Kidney (tissue), 14 donors: ENCODE results near the gene NT5C2. TPM values are rescaled to one million over a fixed set of nuclear protein-coding genes. Genes with fewer than 3 reads are reported as not detected.

Source experiments
- DNase-seq, 5 donors: peaks; one replicate each; pipeline ENCODE4 v3.0.0-alpha.2; 2013 to 2020
- FAIRE-seq: peaks from 2 replicates; lab custom pipeline; 2012; peaks lifted over from hg19 to GRCh38; lab: Jason Lieb, UNC
- H3K27ac ChIP-seq, 2 donors: one replicate each; pipeline ENCODE4 v1.7.0; 2013; ENCODE audit warnings: low read depth in 2 of 2, low read length in 2 of 2, inconsistent platforms in 1 of 2
- H3K27me3 ChIP-seq: one replicate; pipeline ENCODE4 v1.7.1; 2013; ENCODE audit warnings: low read length, inconsistent platforms; ENCODE audit not compliant: control insufficient read depth, insufficient read depth
- H3K36me3 ChIP-seq, 3 donors: one replicate each; pipeline versions ENCODE4 v1.7.0 to v1.7.1; 2013; ENCODE audit warnings: low read length in 3 of 3, control low read depth in 1 of 3, inconsistent platforms in 1 of 3; ENCODE audit not compliant: insufficient read depth in 3 of 3, control insufficient read depth in 2 of 3
- H3K4me1 ChIP-seq, 3 donors: one replicate each; pipeline versions ENCODE4 v1.7.0 to v1.7.1; 2013; ENCODE audit warnings: low read length in 3 of 3, inconsistent platforms in 1 of 3, low read depth in 1 of 3; ENCODE audit not compliant: control insufficient read depth in 2 of 3, insufficient read depth in 2 of 3
- H3K4me3 ChIP-seq, 3 donors: one replicate each; pipeline versions ENCODE4 v1.7.0 to v1.8.1; 2013; ENCODE audit warnings: low read length in 3 of 3, control low read depth in 1 of 3, inconsistent platforms in 1 of 3
- H3K9ac ChIP-seq, 3 donors: one replicate each; pipeline versions ENCODE4 v1.7.0 to v1.7.1; 2013; ENCODE audit warnings: low read length in 3 of 3, control low read depth in 1 of 3, inconsistent platforms in 1 of 3
- H3K9me3 ChIP-seq, 3 donors: one replicate each; pipeline versions ENCODE4 v1.7.0 to v1.7.1; 2013; ENCODE audit warnings: low read length in 3 of 3, control low read depth in 1 of 3, inconsistent platforms in 1 of 3; ENCODE audit not compliant: control insufficient read depth in 2 of 3, insufficient read depth in 1 of 3
- intact Hi-C: fragments of 100-400 bp; cut with DNase I; formaldehyde crosslinking; loops from one replicate; pipeline ENCODE4 v1.11.1; 2022
- polyA plus RNA-seq: library from polyadenylated mRNA; stranded (reverse); fragments of 350-450 nt; fragmentation: Illumina TruSeq; extraction: RNeasy Lipid Tissue Mini Kit (QIAGEN cat#74804); gene quantifications from one replicate; pipeline ENCODE4 v1.2.3, GENCODE V29; 2014; ENCODE audit warnings: low read depth, low replicate concordance; ENCODE audit not compliant: insufficient read depth
- total RNA-seq: library from RNA; stranded (reverse); fragmentation: NEBNext Ultra II Directional; extraction: Animal tissue kit (Norgen Biotek cat#: 25700); gene quantifications from one replicate; pipeline ENCODE4 v1.2.1, GENCODE V29; 2021
- TF ChIP-seq, protein P1 (sequence below): IDR thresholded peaks from 3 replicates; pipeline ENCODE4 v1.5.1; 2012; ENCODE audit warnings: mild to moderate bottlenecking, moderate library complexity, borderline replicate concordance; ENCODE audit not compliant: insufficient read depth; ENCODE audit errors: extremely low read depth
- donor health status: control.
- donor health status: control.
- donor health status: control.
- donor health status: control.
- donor health status: control.
- donor health status: DM: yes; HTN: yes; CAD: no.
- donor health status: Normal renal cell carcinoma (clear cell type).

Gene NT5C2
- total and polyA plus RNA-seq, 2 donors from 2014 or later, result 30.9 to 91.7 TPM

DNA sequence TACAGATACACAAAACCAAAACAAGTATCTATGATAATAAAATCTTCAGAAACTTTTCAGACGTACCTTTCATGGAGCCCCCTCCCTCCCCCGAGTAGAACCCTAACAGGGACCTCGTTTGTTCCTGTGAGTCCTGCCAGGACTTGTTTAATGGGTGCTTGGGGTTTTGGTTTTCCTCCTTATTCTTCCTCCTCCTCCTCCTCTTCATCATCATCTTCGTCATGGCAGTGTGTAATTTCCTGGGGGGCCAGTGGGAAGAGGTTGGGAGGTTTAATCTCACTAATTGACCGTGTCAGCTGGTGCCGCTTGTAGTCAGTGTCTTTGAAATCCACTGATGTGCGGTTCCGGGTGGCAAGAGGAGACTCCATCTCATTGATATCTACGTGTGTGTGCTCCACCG lies 103.6 kb downstream of the NT5C2 start:
- no peaks in the 10 kb centered on the region for H3K4me1 ChIP-seq
- no peak overlapping the region for H3K9ac ChIP-seq
- no peak for FAIRE-seq
- intact Hi-C loops, result no loop called here
- no peak overlapping the region for H3K4me3 ChIP-seq
- DNase-seq, result no peak
- H3K9me3 ChIP-seq, result no peaks in the 10 kb centered on the region
- TF ChIP-seq, protein P1, sequence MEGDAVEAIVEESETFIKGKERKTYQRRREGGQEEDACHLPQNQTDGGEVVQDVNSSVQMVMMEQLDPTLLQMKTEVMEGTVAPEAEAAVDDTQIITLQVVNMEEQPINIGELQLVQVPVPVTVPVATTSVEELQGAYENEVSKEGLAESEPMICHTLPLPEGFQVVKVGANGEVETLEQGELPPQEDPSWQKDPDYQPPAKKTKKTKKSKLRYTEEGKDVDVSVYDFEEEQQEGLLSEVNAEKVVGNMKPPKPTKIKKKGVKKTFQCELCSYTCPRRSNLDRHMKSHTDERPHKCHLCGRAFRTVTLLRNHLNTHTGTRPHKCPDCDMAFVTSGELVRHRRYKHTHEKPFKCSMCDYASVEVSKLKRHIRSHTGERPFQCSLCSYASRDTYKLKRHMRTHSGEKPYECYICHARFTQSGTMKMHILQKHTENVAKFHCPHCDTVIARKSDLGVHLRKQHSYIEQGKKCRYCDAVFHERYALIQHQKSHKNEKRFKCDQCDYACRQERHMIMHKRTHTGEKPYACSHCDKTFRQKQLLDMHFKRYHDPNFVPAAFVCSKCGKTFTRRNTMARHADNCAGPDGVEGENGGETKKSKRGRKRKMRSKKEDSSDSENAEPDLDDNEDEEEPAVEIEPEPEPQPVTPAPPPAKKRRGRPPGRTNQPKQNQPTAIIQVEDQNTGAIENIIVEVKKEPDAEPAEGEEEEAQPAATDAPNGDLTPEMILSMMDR, result no peak
- H3K36me3 ChIP-seq, result peaks cover 9 to 66% (median 50%) of the 10 kb centered on the region in 3 donors
- no peaks in the 10 kb centered on the region for H3K27me3 ChIP-seq
- H3K27ac ChIP-seq, result no peak overlapping the region

DNA sequence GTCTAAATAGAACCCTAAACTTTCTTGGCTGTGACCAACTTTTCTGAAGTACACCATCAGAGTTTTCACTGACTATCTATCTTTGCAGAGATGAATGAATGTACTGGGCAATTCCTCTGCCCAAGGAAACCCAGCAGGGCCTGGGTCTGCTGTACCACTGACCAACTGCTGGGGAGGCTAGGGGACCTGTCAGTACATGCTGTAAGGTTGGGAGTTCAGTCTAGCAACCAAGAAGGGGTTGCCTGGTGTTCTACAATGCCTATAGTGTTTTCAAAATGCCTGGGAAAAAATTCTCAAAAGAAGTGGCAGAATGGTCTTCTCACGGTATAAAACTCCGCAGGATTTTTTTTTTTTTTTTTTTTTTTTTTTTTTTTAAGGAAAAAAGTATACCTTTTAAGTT lies 106.3 kb downstream of the NT5C2 start:
- H3K27ac ChIP-seq, result no peak overlapping the region
- no peak overlapping the region for H3K4me3 ChIP-seq
- H3K9me3 ChIP-seq, result no peaks in the 10 kb centered on the region
- no peak overlapping the region for H3K9ac ChIP-seq
- intact Hi-C loops, result no loop called here
- H3K4me1 ChIP-seq, result no peaks in the 10 kb centered on the region
- no peaks in the 10 kb centered on the region for H3K27me3 ChIP-seq
- TF ChIP-seq, protein P1, result no peak
- H3K36me3 ChIP-seq, result peaks cover 9 to 46% (median 42%) of the 10 kb centered on the region in 3 donors
- FAIRE-seq, result no peak
- DNase-seq, result no peak

DNA sequence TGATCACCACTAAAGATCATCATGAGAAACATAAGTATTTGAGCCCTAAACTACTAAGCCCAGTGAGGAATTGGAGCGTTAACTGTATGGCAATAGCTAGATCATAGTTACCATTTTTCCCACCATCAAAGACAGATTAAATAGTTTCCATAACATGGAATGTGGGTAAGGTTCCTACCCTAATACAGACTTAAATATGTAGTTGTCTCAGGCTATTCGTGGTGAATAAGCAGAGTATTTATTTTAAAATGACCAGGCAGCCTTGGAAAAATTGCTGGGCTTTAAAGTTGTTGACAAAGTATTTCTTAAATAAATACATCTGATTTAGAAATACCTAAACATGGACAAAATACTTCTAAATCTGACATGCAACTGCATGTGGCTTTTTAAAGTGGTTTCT lies 106.8 kb downstream of the NT5C2 start:
- Histone ChIP-seq H3K36me3 (peaks cover 6 to 44% (median 38%) of the 10 kb centered on the region in 3 donors), H3K27me3 (no peaks in the 10 kb centered on the region), H3K4me1 (no peaks in the 10 kb centered on the region), H3K4me3 (no peak overlapping the region), H3K9me3 (no peaks in the 10 kb centered on the region), H3K27ac (no peak overlapping the region), H3K9ac (no peak overlapping the region)
- no peak for DNase-seq
- intact Hi-C loops, result no loop called here
- TF ChIP-seq, protein P1, result no peak
- no peak for FAIRE-seq

DNA sequence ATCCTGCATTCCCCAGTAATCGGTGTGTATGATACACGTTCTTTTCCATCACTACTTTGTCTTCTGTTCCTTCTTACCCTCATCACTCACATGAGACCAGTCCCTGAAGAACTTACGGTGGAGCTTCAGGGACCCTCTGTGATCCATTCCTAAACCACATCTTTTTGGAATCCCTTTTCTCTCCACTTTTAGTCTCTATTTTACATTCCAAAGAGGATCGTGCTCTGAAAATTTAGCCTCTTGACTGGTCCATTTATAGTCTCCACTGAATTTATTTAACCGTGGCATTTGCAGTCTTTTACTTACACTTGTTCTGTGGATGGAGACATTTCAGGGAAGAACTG lies 109.1 kb downstream of the NT5C2 start:
- intact Hi-C loops, result no loop called here
- Histone ChIP-seq H3K9ac (no peak overlapping the region), H3K4me3 (no peak overlapping the region), H3K27ac (no peak overlapping the region), H3K4me1 (no peaks in the 10 kb centered on the region), H3K36me3 (peaks cover under 1 to 30% (median 23%) of the 10 kb centered on the region in 3 donors), H3K27me3 (no peaks in the 10 kb centered on the region), H3K9me3 (no peaks in the 10 kb centered on the region)
- DNase-seq, result no peak
- TF ChIP-seq, protein P1, result no peak
- no peak for FAIRE-seq
